ENCODE data around the gene SNX14.

The SNX14 gene

DNA sequence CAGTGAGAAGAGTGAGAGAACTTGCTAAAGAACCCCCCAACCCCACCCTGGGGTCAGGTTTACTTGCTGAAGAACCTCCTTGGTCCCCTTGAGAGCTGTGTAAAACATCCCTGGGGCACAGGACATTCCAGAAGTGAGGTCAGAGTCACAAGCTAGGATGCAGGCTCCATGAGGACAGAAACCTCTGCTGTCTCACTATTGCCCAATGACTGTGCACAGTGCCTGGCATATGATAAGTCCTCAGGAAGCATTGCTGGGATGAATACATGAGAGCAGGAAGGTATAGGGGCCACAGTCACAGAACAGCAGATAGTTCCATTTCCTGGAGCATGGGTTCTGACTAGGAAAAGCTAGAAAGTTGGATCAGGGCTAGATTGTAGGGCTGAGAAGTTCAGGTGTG, 125.3 kb downstream of the SNX14 start:
- Histone ChIP-seq H3K36me3 (ENCODE audit: control insufficient read depth, insufficient read depth, low read length) (no peaks in the 10 kb centered on the region), H3K9me3 (ENCODE audit: control insufficient read depth, low read length) (no peaks in the 10 kb centered on the region), H3K4me3 (ENCODE audit: low read length) (no peak overlapping the region), H3K27me3 (ENCODE audit: control insufficient read depth, insufficient read depth, low read length) (no peaks in the 10 kb centered on the region), H3K9ac (ENCODE audit: low read length) (no peak overlapping the region), H3K4me1 (ENCODE audit: control insufficient read depth, insufficient read depth, low read length) (no peaks in the 10 kb centered on the region)

- Histone ChIP-seq H3K9ac (ENCODE audit: low read length) (no peak overlapping the region), H3K4me1 (ENCODE audit: control insufficient read depth, insufficient read depth, low read length) (peaks cover 13% of the 10 kb centered on the region), H3K9me3 (ENCODE audit: control insufficient read depth, low read length) (no peaks in the 10 kb centered on the region), H3K4me3 (ENCODE audit: low read length) (no peak overlapping the region), H3K36me3 (ENCODE audit: control insufficient read depth, insufficient read depth, low read length) (no peaks in the 10 kb centered on the region), H3K27me3 (ENCODE audit: control insufficient read depth, insufficient read depth, low read length) (peaks cover 3% of the 10 kb centered on the region)
Measured at GRCh38 chr6:85465762-85466161, 127.9 kb downstream of the SNX14 start.

DNA sequence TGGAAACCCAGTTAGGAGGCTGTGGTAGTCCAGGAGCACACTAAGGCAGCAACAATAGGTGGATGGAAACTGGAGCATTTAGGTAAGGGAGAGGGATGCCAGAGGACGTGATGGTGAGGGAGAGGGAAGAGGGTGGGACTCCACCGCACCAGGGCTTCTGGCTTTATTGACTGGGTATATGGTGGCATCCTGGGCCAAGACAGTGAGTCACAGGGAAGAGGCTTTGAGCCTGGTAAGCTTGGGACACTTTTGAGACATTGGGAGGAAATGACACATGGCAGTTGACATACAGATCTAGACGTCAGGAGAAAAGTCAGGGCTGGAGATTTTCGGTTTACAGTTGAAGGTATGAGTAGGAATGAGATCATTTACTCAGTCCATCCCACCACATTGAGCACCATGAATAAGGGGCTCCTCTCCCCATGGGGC, 128.9 kb downstream of the SNX14 start:
- Histone ChIP-seq H3K4me3 (ENCODE audit: low read length) (no peak overlapping the region), H3K27me3 (ENCODE audit: control insufficient read depth, insufficient read depth, low read length) (peaks cover 3% of the 10 kb centered on the region), H3K36me3 (ENCODE audit: control insufficient read depth, insufficient read depth, low read length) (no peaks in the 10 kb centered on the region), H3K9me3 (ENCODE audit: control insufficient read depth, low read length) (no peaks in the 10 kb centered on the region), H3K9ac (ENCODE audit: low read length) (no peak overlapping the region), H3K4me1 (ENCODE audit: control insufficient read depth, insufficient read depth, low read length) (peaks cover 17% of the 10 kb centered on the region)

DNA sequence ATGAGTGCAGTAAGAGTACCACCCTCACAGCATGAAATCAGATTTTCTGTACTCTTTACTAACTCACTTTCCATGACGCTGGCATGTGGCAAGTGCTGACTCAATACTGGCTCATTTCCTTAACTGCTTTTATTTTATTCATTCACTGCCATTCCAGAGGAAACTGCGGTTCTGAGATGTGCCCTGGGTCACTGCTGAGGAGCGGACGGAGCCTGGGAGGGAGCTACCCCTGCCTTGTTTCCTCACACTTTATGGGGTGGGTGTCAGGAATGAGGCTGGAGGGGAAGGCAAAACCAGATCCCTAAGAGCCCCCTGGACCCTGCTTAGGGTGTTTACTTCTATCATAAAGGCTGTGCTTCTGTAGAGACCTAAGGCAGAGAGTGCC, 129.4 kb downstream of the SNX14 start:
- H3K4me3 ChIP-seq (ENCODE audit: low read length) = no peak overlapping the region
- peaks cover 17% of the 10 kb centered on the region for H3K4me1 ChIP-seq (ENCODE audit: control insufficient read depth, insufficient read depth, low read length)
- H3K36me3 ChIP-seq (ENCODE audit: control insufficient read depth, insufficient read depth, low read length) = no peaks in the 10 kb centered on the region
- H3K9ac ChIP-seq (ENCODE audit: low read length) = no peak overlapping the region
- H3K9me3 ChIP-seq (ENCODE audit: control insufficient read depth, low read length) = no peaks in the 10 kb centered on the region
- H3K27me3 ChIP-seq (ENCODE audit: control insufficient read depth, insufficient read depth, low read length) = peaks cover 3% of the 10 kb centered on the region

- Histone ChIP-seq H3K9ac (ENCODE audit: low read length) (no peak overlapping the region), H3K4me1 (ENCODE audit: control insufficient read depth, insufficient read depth, low read length) (peaks cover 17% of the 10 kb centered on the region), H3K4me3 (ENCODE audit: low read length) (no peak overlapping the region), H3K9me3 (ENCODE audit: control insufficient read depth, low read length) (no peaks in the 10 kb centered on the region), H3K36me3 (ENCODE audit: control insufficient read depth, insufficient read depth, low read length) (no peaks in the 10 kb centered on the region), H3K27me3 (ENCODE audit: control insufficient read depth, insufficient read depth, low read length) (peaks cover 3% of the 10 kb centered on the region)
Measured at GRCh38 chr6:85463621-85464259, 129.9 kb downstream of the SNX14 start.

GRCh38 chr6:85462673-85463072, 131.0 kb downstream of the SNX14 start:
- no peaks in the 10 kb centered on the region for H3K36me3 ChIP-seq (ENCODE audit: control insufficient read depth, insufficient read depth, low read length)
- no peaks in the 10 kb centered on the region for H3K9me3 ChIP-seq (ENCODE audit: control insufficient read depth, low read length)
- H3K4me3 ChIP-seq (ENCODE audit: low read length) = no peak overlapping the region
- peaks cover 17% of the 10 kb centered on the region for H3K4me1 ChIP-seq (ENCODE audit: control insufficient read depth, insufficient read depth, low read length)
- H3K27me3 ChIP-seq (ENCODE audit: control insufficient read depth, insufficient read depth, low read length) = peaks cover 3% of the 10 kb centered on the region
- H3K9ac ChIP-seq (ENCODE audit: low read length) = no peak overlapping the region

DNA sequence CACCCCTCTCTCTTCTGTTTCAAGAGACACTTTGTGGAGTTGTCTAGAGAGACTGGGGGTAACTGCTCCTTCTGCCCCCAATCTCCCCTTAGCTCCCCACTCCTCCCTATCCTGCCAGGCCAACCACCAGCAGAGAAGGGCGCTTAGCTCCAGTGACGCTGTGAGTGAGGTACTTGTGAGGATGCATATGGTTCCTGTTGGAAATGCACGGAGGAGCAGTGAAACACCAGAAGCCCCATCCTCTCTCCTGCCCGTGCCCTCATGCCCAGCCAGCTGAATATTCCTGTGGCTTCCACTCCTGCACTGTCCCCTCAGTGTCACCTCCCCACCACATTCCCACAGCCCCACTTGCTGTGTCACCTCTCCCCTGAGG, 131.9 kb downstream of the SNX14 start:
- no peak overlapping the region for H3K4me3 ChIP-seq (ENCODE audit: low read length)
- no peaks in the 10 kb centered on the region for H3K9me3 ChIP-seq (ENCODE audit: control insufficient read depth, low read length)
- H3K9ac ChIP-seq (ENCODE audit: low read length) = no peak overlapping the region
- H3K27me3 ChIP-seq (ENCODE audit: control insufficient read depth, insufficient read depth, low read length) = peaks cover 3% of the 10 kb centered on the region
- peaks cover 17% of the 10 kb centered on the region for H3K4me1 ChIP-seq (ENCODE audit: control insufficient read depth, insufficient read depth, low read length)
- H3K36me3 ChIP-seq (ENCODE audit: control insufficient read depth, insufficient read depth, low read length) = no peaks in the 10 kb centered on the region

DNA sequence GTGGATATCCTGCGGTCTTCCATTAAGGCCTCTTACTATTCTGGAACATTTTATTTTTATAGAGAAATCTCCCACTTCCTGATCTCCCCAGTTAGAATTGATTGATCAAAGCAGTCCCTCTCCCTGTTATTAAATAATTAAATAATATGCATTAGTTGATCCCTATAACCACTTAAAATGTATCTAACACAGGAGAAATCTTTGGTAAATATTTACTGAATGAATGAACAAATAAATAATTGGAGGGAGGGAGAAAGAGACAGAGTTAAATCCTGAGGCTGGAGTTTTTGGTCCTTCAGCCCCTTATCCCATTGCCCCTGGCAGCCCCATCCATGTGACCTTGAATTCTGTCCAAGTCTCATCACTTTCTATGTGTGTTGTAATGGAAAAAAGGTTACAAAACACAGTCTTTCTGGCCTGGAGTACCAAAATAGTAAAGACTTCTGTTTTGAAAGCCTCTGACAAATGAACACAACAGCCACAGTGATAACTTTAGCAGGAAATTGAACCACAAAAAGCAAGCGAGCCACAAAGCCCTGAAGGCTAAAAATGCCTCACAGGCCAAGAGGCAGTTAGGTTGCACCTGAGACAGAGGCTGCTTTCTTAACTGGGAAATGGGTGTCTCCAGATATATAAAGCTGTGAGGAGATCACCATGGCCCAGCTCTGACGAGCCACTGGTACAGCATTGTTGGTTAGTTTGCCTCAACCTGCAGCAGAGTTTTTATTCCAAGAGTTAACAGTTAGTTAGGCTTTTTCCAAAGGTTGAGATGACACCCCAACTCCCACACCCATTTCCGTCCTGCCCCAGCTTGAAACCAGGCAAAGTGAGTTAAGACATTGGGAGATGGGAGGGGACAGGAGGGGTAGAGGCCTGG, 132.5 kb downstream of the SNX14 start:
- Histone ChIP-seq H3K36me3 (ENCODE audit: control insufficient read depth, insufficient read depth, low read length) (no peaks in the 10 kb centered on the region), H3K4me3 (ENCODE audit: low read length) (no peak overlapping the region), H3K9me3 (ENCODE audit: control insufficient read depth, low read length) (no peaks in the 10 kb centered on the region), H3K4me1 (ENCODE audit: control insufficient read depth, insufficient read depth, low read length) (peaks cover 17% of the 10 kb centered on the region), H3K9ac (ENCODE audit: low read length) (no peak overlapping the region), H3K27me3 (ENCODE audit: control insufficient read depth, insufficient read depth, low read length) (peaks cover 3% of the 10 kb centered on the region)

DNA sequence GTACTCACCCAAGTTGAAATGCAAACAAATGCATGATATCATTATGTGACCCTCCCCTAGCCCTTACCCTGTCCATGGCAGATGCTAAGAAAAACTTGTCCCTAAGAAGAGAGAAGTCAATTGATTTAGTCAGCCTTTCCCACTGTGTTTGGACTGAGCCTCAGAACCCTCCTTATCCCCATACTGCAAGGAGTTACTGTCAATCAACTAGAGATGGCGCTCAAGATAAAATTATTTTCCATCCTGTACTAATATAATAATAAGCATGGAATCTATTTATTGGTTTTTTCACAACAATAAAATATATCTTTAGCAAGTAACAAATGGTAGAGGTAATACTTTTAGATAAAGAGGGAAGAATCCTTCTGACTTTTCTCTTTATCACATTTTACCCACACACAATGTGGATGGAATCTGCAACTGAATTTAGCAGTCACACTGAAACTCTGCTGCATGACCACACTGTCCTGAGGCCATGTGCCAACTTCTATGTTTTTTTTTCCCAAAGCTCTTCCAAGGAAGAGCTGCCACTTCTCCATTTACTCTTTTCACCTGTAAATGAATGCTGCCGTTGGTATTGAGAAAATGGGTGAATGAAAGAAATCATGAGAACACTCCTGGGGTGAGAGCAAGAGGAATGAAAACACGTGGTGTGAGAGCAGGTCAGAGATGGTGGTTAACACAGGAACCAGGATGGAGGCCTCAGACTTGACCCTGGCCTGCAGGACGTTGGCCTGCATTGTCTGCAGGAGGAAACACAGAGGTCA, 133.3 kb downstream of the SNX14 start:
- Histone ChIP-seq H3K27me3 (ENCODE audit: control insufficient read depth, insufficient read depth, low read length) (peaks cover 3% of the 10 kb centered on the region), H3K4me1 (ENCODE audit: control insufficient read depth, insufficient read depth, low read length) (peaks cover 17% of the 10 kb centered on the region), H3K9me3 (ENCODE audit: control insufficient read depth, low read length) (no peaks in the 10 kb centered on the region), H3K9ac (ENCODE audit: low read length) (no peak overlapping the region), H3K4me3 (ENCODE audit: low read length) (no peak overlapping the region), H3K36me3 (ENCODE audit: control insufficient read depth, insufficient read depth, low read length) (no peaks in the 10 kb centered on the region)

GRCh38 chr6:85459224-85459901, 134.3 kb downstream of the SNX14 start:
- H3K4me3 ChIP-seq (ENCODE audit: low read length) = no peak overlapping the region
- peaks cover 17% of the 10 kb centered on the region for H3K4me1 ChIP-seq (ENCODE audit: control insufficient read depth, insufficient read depth, low read length)
- H3K9ac ChIP-seq (ENCODE audit: low read length) = no peak overlapping the region
- H3K27me3 ChIP-seq (ENCODE audit: control insufficient read depth, insufficient read depth, low read length) = peaks cover 7% of the 10 kb centered on the region
- H3K9me3 ChIP-seq (ENCODE audit: control insufficient read depth, low read length) = no peaks in the 10 kb centered on the region
- H3K36me3 ChIP-seq (ENCODE audit: control insufficient read depth, insufficient read depth, low read length) = no peaks in the 10 kb centered on the region

DNA sequence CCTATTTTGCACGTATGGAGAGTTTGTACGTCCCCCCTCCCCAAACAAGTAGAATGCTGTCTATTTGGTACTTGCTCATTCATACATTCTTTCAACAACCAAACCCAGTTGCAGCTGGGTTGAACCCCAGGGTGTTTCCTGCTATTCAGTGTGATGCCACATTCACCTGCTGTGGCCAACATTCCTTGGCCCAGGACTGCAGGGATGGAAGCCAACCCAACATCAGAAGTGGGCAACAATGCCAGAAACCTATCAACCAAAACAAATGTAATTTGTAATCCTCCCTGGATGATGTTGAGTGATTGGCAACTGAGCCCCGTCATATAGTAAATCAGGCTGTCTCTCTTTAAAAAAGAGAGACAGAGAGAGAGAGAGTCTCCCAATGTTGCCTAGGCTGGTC, 134.9 kb downstream of the SNX14 start:
- peaks cover 17% of the 10 kb centered on the region for H3K4me1 ChIP-seq (ENCODE audit: control insufficient read depth, insufficient read depth, low read length)
- no peaks in the 10 kb centered on the region for H3K36me3 ChIP-seq (ENCODE audit: control insufficient read depth, insufficient read depth, low read length)
- no peaks in the 10 kb centered on the region for H3K9me3 ChIP-seq (ENCODE audit: control insufficient read depth, low read length)
- peaks cover 7% of the 10 kb centered on the region for H3K27me3 ChIP-seq (ENCODE audit: control insufficient read depth, insufficient read depth, low read length)
- H3K4me3 ChIP-seq (ENCODE audit: low read length) = no peak overlapping the region
- no peak overlapping the region for H3K9ac ChIP-seq (ENCODE audit: low read length)
